ENCODE results near the gene RAB3C.

Gene RAB3C

DNA sequence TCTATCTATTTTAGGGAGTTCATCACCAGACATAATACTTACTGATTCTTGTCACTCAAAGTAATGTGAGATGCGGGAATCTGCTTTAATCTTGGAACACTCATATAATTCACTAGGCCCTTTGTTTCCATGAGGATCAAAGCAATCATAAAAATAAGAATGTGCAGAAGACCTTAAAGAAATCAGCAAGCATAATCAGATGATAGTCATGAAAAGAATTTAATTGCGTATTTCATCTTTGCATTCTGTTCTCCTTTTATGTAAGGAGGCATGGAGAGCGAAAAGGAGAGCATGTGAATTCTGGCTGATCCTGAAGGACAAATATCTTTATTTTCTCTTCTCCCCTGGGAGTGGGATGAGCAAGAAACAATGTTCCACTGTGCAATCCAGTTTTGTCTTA is 128.0 kb downstream of the RAB3C start:
- no peak for DNase-seq (ENCODE audit: extremely low read depth, low read depth)
- TF ChIP-seq, protein P1, sequence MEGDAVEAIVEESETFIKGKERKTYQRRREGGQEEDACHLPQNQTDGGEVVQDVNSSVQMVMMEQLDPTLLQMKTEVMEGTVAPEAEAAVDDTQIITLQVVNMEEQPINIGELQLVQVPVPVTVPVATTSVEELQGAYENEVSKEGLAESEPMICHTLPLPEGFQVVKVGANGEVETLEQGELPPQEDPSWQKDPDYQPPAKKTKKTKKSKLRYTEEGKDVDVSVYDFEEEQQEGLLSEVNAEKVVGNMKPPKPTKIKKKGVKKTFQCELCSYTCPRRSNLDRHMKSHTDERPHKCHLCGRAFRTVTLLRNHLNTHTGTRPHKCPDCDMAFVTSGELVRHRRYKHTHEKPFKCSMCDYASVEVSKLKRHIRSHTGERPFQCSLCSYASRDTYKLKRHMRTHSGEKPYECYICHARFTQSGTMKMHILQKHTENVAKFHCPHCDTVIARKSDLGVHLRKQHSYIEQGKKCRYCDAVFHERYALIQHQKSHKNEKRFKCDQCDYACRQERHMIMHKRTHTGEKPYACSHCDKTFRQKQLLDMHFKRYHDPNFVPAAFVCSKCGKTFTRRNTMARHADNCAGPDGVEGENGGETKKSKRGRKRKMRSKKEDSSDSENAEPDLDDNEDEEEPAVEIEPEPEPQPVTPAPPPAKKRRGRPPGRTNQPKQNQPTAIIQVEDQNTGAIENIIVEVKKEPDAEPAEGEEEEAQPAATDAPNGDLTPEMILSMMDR (IDR thresholded peaks at IDR 0.05; ENCODE audit: low read depth, low read length) = no peak

- no peak for DNase-seq (ENCODE audit: extremely low read depth, low read depth)
- TF ChIP-seq, protein P1 (IDR thresholded peaks at IDR 0.05; ENCODE audit: low read depth, low read length) = no peak
Observed at GRCh38 chr5:58711965-58712364, 129.1 kb downstream of the RAB3C start.

- no peak for DNase-seq (ENCODE audit: extremely low read depth, low read depth)
- TF ChIP-seq, protein P1 (IDR thresholded peaks at IDR 0.05; ENCODE audit: low read depth, low read length) = no peak
Observed at GRCh38 chr5:58714046-58714445, 131.2 kb downstream of the RAB3C start.

GRCh38 chr5:58715997-58716656 is 133.3 kb downstream of the RAB3C start:
- TF ChIP-seq, protein P1 (IDR thresholded peaks at IDR 0.05; ENCODE audit: low read depth, low read length) = no peak
- DNase-seq (ENCODE audit: extremely low read depth, low read depth) = no peak

- TF ChIP-seq, protein P1 (IDR thresholded peaks at IDR 0.05; ENCODE audit: low read depth, low read length) = no peak
- DNase-seq (ENCODE audit: extremely low read depth, low read depth) = no peak
Observed at GRCh38 chr5:58716713-58717112, 133.8 kb downstream of the RAB3C start.

- no peak for DNase-seq (ENCODE audit: extremely low read depth, low read depth)
- TF ChIP-seq, protein P1 (IDR thresholded peaks at IDR 0.05; ENCODE audit: low read depth, low read length) = no peak
Observed at GRCh38 chr5:58717303-58718007, 134.6 kb downstream of the RAB3C start.

DNA sequence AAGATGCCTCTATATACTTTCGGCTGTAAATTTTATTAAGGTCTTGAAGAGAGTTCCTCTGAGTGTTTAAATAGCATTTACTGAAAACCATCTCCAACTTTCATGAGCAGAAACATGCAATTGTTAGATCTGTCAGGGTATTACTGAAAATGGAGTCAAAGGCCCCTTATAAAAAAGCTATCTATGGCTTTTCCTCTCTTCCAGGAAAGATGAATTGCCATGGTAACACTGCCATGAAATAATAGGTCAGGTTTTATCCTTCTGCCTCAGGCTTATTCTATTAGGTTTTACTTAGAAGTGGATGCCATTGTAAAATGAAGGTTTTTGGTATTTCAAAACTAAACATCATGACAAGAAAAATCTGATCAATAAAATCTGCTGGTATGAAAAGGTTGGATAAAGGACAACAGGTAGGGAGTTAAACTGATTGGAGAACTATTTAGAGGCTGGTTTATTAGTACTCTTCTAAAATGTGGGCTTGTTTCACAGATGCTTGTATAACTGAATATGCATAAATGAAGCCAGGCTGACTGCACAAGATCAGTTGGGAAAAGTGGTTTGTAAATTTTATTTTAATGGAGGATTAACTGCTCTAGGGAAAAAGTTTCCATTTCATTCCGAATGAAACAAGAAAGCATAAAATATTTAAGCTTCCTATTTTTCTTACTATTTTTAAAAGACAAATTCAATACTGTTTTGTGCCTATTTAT is 135.5 kb downstream of the RAB3C start:
- TF ChIP-seq, protein P1 (IDR thresholded peaks at IDR 0.05; ENCODE audit: low read depth, low read length) = no peak
- no peak for DNase-seq (ENCODE audit: extremely low read depth, low read depth)

Data from AG09319 (cell line).